Measurements from ENCODE around the gene CES3.
"Not testable (repeated sequence)": the region's sequence is repeated elsewhere in the genome, so short reads cannot be mapped to it uniquely, and the experiment has no call there.

The CES3 gene

DNA sequence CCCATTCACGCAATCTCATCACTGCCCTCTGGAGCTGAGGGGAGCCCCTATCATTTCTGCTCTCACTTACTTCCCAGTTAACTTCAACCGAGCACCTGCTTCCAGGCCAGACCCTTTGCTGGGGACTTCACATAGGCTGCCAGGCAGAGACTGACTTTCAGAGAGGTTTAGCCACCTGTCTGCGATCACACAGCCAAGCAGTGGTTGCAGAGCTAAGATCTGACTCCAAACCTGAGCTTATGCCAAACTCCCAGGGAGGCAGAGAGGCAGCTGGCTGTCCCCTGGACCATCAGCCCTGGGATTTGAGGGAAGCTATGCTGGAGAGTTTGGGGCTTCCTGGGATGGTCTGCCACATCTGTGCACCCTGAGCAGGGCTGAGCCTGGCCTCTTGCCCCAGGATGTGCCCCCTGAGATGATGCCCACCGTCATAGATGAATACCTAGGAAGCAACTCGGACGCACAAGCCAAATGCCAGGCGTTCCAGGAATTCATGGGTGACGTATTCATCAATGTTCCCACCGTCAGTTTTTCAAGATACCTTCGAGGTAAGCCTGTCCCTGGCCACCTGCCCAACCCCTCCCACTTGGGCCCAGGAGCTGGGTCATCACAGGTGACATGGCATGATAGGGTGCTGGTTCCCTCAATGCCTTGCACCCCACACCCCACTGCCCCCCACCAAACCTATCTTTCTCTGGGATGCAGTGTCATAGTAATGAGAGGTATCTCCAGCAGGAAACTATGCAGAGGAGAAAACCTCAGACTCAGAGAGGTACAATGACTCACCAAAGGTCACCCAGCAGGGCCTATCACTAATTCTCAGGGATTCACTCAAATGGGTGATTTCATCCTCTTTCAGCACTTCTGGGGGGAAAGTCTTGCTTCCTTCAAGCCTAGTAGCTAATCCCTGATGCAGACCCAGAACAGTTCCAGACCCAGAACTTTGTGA, 10.0 kb downstream of the CES3 start:
- DNase-seq = peak; percentile 40

GRCh38 chr16:66972983-66973382, 11.9 kb downstream of the CES3 start:
- DNase-seq = no peak

DNA sequence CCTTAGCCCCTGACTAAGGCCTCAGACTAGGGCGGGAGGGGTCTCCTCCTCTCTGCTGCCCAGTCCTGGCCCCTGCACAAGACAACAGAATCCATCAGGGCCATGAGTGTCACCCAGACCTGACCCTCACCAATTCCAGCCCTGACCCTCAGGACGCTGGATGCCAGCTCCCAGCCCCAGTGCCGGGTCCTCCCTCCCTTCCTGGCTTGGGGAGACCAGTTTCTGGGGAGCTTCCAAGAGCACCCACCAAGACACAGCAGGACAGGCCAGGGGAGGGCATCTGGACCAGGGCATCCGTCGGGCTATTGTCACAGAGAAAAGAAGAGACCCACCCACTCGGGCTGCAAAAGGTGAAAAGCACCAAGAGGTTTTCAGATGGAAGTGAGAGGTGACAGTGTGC, 12.7 kb downstream of the CES3 start:
- DNase-seq = no peak

GRCh38 chr16:66974156-66974931, 13.3 kb downstream of the CES3 start:
- DNase-seq = not testable (repeated sequence)

- not testable (repeated sequence) for DNase-seq
Observed at GRCh38 chr16:66974932-66975246, 13.8 kb downstream of the CES3 start.

GRCh38 chr16:66975302-66975893, 14.3 kb downstream of the CES3 start:
- DNase-seq = no peak

GRCh38 chr16:66976746-66977145, 15.7 kb downstream of the CES3 start:
- DNase-seq = no peak

GRCh38 chr16:66977341-66978113, 16.5 kb downstream of the CES3 start:
- DNase-seq = peak; percentile 74

DNA sequence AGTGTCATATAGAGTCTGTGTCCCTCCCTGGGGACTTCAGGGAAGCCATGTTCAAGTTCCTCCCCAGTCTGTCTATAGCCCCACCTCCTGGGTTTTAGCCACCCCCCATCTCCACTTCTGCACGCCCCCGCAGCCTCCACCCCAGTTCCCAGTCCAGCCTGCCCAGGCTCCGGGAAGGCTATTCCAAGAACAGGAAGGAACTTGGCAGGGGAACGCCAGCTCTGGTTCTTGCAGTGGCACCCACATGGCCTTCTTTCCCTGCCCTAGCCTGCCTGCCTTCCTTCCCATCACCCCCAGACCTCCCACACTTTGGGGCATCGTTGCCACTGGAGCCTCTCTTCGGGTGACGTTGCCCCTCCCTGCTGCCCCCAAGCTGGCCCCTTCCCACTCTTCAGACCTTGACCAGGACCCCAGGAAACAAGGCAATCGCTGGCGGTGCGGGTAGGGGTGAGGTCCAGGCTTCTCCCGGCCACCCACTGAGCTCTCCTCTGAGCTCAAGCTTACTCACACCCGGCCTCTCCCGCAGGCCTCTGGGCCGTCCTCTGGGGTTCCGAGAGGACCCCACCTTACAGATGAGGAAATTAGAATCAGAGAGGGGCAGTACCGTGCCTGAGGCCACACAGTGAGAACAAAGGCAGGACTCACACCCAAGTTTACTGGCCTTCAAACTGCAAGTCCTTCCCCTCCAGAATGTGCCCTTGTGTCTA, 18.1 kb downstream of the CES3 start:
- no peak for DNase-seq

- DNase-seq = no peak
Observed at GRCh38 chr16:66983033-66983432, 22.0 kb downstream of the CES3 start.

GRCh38 chr16:66984892-66985311, 23.8 kb downstream of the CES3 start:
- DNase-seq = no peak

- DNase-seq = no peak
Observed at GRCh38 chr16:66986559-66986958, 25.5 kb downstream of the CES3 start.

GRCh38 chr16:66988197-66988788, 27.2 kb downstream of the CES3 start, which contains the start of gene CES4A:
CES4A (plus strand) TSS chr16:66988589; CDS start chr16:66988773, 184 bp downstream.
- peak; percentile 9 for DNase-seq

GRCh38 chr16:66991545-66992077, 30.5 kb downstream of the CES3 start:
- DNase-seq = no peak

DNA sequence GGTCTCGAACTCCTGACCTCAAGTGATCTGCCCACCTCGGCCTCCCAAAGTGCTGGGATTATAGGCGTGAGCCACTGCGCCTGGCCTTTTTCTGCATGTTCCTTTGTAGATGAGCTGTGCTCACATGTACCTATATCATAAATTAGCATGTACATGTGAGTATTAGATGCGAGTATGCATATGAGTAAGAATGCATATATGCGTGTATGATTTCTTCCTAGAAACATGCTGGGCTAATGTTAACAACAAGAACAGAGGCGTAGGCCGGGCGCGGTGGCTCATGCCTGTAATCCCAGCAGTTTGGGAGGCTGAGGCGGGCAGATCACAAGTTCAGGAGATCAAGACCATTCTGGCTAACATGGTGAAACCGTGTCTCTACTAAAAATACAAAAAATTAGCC, 32.5 kb downstream of the CES3 start:
- not testable (repeated sequence) for DNase-seq

DNA sequence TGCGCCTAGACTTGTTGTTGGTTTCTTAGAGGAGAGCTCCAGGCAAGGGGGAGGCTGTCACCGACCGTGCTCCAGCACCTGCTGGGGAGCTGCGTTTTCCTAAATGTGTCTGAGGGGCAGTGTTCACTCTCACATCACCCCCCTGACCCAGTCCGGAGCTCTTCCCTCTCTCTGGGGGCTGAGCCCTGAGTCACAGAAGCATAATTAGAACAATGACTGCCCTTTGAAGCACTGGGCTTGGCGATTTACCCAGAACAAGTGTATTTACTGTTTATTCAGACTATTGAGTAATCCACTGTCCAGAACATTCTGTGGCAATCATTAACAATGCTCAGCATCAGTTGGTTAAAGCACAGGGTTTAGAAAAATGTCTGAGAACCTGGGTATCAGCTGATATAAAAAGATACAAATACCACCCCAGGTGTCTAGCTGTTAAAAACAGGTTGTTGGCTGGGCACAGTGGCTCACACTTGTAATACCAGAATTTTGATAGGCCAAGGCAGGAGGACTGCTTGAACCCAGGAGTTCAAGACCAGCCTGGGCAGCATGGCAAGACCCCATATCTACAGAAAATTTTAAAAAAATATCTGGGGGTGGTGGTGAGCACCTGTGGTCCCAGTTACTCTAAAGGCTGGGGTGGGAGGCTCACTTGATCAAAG, 35.4 kb downstream of the CES3 start:
- peak; percentile 17 for DNase-seq

GRCh38 chr16:66996983-66997358, 35.9 kb downstream of the CES3 start:
- no peak for DNase-seq

DNA sequence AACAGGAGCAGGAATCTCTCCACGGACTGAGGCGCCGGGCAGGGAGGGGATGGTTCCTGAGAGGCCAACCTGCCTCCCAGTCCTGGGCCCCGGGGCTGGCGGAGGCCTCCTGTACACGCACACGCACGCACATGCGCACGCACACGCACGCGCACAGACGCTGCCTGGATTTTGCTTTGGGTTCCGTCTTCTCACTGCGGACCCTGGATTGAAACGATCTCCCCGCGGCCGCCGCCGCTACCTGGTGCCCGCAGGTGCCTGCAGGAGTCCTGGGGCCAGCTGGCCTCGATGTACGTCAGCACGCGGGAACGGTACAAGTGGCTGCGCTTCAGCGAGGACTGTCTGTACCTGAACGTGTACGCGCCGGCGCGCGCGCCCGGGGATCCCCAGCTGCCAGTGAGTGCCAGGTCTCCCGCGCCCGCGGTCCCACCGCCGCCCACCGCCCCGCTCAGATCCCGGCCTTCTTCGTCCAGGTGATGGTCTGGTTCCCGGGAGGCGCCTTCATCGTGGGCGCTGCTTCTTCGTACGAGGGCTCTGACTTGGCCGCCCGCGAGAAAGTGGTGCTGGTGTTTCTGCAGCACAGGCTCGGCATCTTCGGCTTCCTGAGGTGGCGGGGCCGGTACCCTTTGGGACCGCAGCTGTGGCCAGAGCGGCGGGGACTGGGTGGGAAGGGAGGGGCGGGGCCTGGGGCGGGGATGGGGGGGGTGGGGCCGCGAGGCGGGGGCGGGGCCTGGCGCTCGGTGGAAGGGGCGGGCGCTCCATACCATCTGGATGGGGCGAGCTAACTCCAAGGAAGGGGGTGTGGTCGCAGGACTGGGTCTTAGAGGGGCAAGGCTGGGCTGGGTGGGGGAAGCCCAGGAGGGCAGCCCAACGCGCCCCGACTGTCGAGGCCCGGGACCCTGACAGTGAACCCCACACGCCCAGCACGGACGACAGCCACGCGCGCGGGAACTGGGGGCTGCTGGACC, 39.6 kb downstream of the CES3 start:
- DNase-seq = peak; percentile 17

DNA sequence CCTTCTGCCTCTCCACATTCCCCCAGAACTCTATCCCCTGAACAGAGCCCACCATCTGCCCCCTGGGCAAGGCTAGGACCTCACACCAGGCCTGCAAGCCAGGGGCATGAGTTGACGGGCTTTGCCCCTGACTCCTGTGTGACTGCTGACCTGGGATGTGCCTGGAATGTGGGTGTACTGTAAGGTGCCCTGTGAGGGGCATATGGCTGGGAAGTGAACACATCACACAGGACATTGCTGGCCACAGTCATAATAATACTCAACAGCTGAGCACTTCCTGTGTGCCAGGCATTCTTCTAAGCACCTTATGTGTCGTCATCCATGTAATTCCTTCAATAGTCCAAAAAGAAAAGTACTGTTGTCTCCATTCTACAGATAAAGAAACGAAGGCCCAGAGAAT, 40.7 kb downstream of the CES3 start:
- DNase-seq = no peak
